Esophagus squamous epithelium (tissue), 4 donors: ENCODE measurements around the gene MRPL20.
A peak's percentile ranks its signal among the peaks of the same experiment; 100 is the strongest.

ENCODE experiments used
- POLR2A ChIP-seq, 4 donors: fragments of 450-650 bp; IDR thresholded peaks; one replicate each; pipeline ENCODE4 v1.6.1; 2017; ENCODE audit warnings: antibody characterized with exemption in 4 of 4, mild to moderate bottlenecking in 4 of 4, moderate library complexity in 3 of 4
- TF ChIP-seq, protein P1 (sequence below), 6 experiments: fragments of 450-650 bp in 4 of 6; fragments of 200-600 bp in 2 of 6; sonication (generic) in 2 of 6; IDR thresholded peaks; one replicate each; pipeline ENCODE4 v1.5.1; 2016 to 2019; ENCODE audit warnings: antibody characterized with exemption in 6 of 6, mild to moderate bottlenecking in 4 of 6, moderate library complexity in 4 of 6

DNA sequence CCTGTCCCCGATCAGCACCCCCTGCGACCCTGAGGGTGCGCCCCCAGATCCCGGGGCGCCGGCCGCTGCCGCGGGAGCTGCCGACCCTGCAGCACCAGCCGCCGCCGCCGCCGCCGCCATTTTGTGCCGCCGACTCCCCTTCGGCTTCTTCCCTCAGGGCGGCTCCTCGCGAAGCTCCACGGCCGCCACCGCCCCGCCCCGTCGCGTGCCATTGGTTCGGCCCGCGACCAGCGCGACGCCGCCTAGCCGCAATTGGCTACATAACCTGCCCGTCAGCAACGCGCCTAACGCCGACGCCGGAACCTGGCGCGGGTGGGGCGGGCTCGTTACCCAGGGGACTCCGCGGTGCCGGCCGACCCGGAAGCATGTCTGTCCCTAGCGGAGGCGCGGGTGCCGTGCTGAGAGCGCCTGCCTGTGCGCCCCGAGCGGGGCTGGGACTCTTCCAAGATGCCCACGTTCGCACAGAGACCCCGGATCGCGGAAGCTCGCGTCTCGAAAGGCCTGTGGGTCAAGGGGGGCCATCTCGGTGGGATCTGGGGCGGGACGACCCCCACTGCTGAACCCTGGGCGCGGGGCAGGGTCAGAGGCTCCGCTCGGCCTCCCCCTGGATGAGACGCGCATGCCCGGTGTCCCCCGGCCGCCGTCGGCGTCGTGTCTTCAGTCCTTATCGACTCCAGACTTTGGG lies 7.8 kb downstream of the MRPL20 start, which contains the start of gene CCNL2:
- TF ChIP-seq, protein P1, sequence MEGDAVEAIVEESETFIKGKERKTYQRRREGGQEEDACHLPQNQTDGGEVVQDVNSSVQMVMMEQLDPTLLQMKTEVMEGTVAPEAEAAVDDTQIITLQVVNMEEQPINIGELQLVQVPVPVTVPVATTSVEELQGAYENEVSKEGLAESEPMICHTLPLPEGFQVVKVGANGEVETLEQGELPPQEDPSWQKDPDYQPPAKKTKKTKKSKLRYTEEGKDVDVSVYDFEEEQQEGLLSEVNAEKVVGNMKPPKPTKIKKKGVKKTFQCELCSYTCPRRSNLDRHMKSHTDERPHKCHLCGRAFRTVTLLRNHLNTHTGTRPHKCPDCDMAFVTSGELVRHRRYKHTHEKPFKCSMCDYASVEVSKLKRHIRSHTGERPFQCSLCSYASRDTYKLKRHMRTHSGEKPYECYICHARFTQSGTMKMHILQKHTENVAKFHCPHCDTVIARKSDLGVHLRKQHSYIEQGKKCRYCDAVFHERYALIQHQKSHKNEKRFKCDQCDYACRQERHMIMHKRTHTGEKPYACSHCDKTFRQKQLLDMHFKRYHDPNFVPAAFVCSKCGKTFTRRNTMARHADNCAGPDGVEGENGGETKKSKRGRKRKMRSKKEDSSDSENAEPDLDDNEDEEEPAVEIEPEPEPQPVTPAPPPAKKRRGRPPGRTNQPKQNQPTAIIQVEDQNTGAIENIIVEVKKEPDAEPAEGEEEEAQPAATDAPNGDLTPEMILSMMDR (IDR thresholded peaks at IDR 0.05) = peak; percentile 56 to 80 (median 76)
- TF ChIP-seq POLR2A (IDR thresholded peaks at IDR 0.05) = peak in 2 of 4 donors; percentile 51 to 64
